H9 (cell line): Measurements from ENCODE around the gene SCAMP3. TPM values are rescaled to one million over a fixed set of nuclear protein-coding genes. Genes with fewer than 3 reads are reported as not detected.

Source experiments
- DNase-seq: peaks from one replicate; pipeline ENCODE4 v3.0.0-alpha.2; 2017
- H2AFZ ChIP-seq: one replicate; pipeline ENCODE4 v1.6.1; 2013; ENCODE audit warnings: mild to moderate bottlenecking, low read length, control low read depth, moderate library complexity
- H2AK5ac ChIP-seq: 2 replicates; pipeline ENCODE4 v1.6.1; 2013; ENCODE audit warnings: low read length, control low read depth, mixed read lengths; ENCODE audit not compliant: insufficient read length
- H2BK120ac ChIP-seq: one replicate; pipeline ENCODE4 v1.6.1; 2013; ENCODE audit warnings: low read depth, mild to moderate bottlenecking, low read length, control low read depth, inconsistent platforms; ENCODE audit not compliant: poor library complexity, severe bottlenecking
- H2BK12ac ChIP-seq: 2 replicates; pipeline ENCODE4 v1.6.1; 2013; ENCODE audit warnings: low read length, control low read depth, mixed read lengths, low read depth; ENCODE audit not compliant: insufficient read length
- H2BK15ac ChIP-seq: 2 replicates; pipeline ENCODE4 v1.6.1; 2013; ENCODE audit warnings: low read depth, low read length, control low read depth
- H2BK20ac ChIP-seq: one replicate; pipeline ENCODE4 v1.6.1; 2013; ENCODE audit warnings: low read depth, mild to moderate bottlenecking, low read length, control low read depth, inconsistent platforms; ENCODE audit not compliant: poor library complexity, severe bottlenecking
- H2BK5ac ChIP-seq: 2 replicates; pipeline ENCODE4 v1.6.1; 2013; ENCODE audit warnings: low read length, control low read depth, mixed read lengths; ENCODE audit not compliant: insufficient read length
- H3K14ac ChIP-seq: 2 replicates; pipeline ENCODE4 v1.6.1; 2013; ENCODE audit warnings: low read length, control low read depth; ENCODE audit not compliant: insufficient read depth
- H3K18ac ChIP-seq: 2 replicates; pipeline ENCODE4 v1.6.1; 2013; ENCODE audit warnings: low read depth, mild to moderate bottlenecking, mixed read lengths, low read length, control low read depth; ENCODE audit not compliant: insufficient read length
- H3K23ac ChIP-seq: 2 replicates; pipeline ENCODE4 v1.6.1; 2013; ENCODE audit warnings: low read length, control low read depth, mixed read lengths, low read depth; ENCODE audit not compliant: insufficient read length
- H3K23me2 ChIP-seq: 2 replicates; pipeline ENCODE4 v1.6.1; 2013; ENCODE audit warnings: low read depth, mild to moderate bottlenecking, mixed read lengths, low read length, control low read depth; ENCODE audit not compliant: insufficient read length, poor library complexity, severe bottlenecking
- H3K27ac ChIP-seq: 2 replicates; pipeline ENCODE4 v1.5.1; 2013; ENCODE audit warnings: low read length, control low read depth, mixed read lengths, low read depth; ENCODE audit not compliant: insufficient read length
- H3K27me3 ChIP-seq: 2 replicates; pipeline ENCODE4 v1.6.1; 2013; ENCODE audit warnings: low read length, control low read depth, inconsistent platforms; ENCODE audit not compliant: insufficient read depth
- H3K4ac ChIP-seq: 2 replicates; pipeline ENCODE4 v1.6.1; 2013; ENCODE audit warnings: low read depth, mild to moderate bottlenecking, control low read depth, inconsistent platforms, low read length, moderate library complexity
- H3K4me1 ChIP-seq: 2 replicates; pipeline ENCODE4 v1.6.1; 2013; ENCODE audit warnings: low read length, control low read depth, inconsistent platforms; ENCODE audit not compliant: insufficient read depth
- H3K4me2 ChIP-seq: 2 replicates; pipeline ENCODE4 v1.6.1; 2013; ENCODE audit warnings: low read length, control low read depth, mixed read lengths; ENCODE audit not compliant: insufficient read length, insufficient read depth
- H3K56ac ChIP-seq: 2 replicates; pipeline ENCODE4 v1.6.1; 2013; ENCODE audit warnings: low read depth, mild to moderate bottlenecking, mixed read lengths, low read length, control low read depth; ENCODE audit not compliant: insufficient read length
- H3K79me1 ChIP-seq: 2 replicates; pipeline ENCODE4 v1.6.1; 2013; ENCODE audit warnings: low read depth, mild to moderate bottlenecking, moderate library complexity, low read length, control low read depth, inconsistent platforms; ENCODE audit not compliant: insufficient read depth, poor library complexity, severe bottlenecking
- H3K79me2 ChIP-seq: 2 replicates; pipeline ENCODE4 v1.6.1; 2013; ENCODE audit warnings: low read length, control low read depth, inconsistent platforms; ENCODE audit not compliant: insufficient read depth
- H3K9ac ChIP-seq: 2 replicates; pipeline ENCODE4 v1.6.1; 2013; ENCODE audit warnings: low read length, control low read depth, mixed read lengths; ENCODE audit not compliant: insufficient read length; ENCODE audit errors: extremely low read depth
- H3K9me3 ChIP-seq: one replicate; pipeline ENCODE4 v1.6.1; 2013; ENCODE audit warnings: low read depth, low read length, inconsistent platforms; ENCODE audit not compliant: control insufficient read depth
- H3T11ph ChIP-seq: one replicate; pipeline ENCODE4 v1.6.1; 2013; ENCODE audit warnings: mild to moderate bottlenecking, low read length, control low read depth, inconsistent platforms
- H4K20me1 ChIP-seq: one replicate; pipeline ENCODE4 v1.6.1; 2013; ENCODE audit not compliant: control insufficient read depth, insufficient read length, insufficient read depth
- H4K5ac ChIP-seq: 2 replicates; pipeline ENCODE4 v1.6.1; 2013; ENCODE audit warnings: low read depth, mild to moderate bottlenecking, mixed read lengths, low read length, control low read depth; ENCODE audit not compliant: insufficient read length
- H4K8ac ChIP-seq: replicated peaks from 2 replicates; pipeline ENCODE4 v1.6.1; 2013; ENCODE audit warnings: low read length, control low read depth, mixed read lengths, low read depth; ENCODE audit not compliant: insufficient read length
- H4K91ac ChIP-seq: 2 replicates; pipeline ENCODE4 v1.6.1; 2013; ENCODE audit warnings: low read depth, mild to moderate bottlenecking, moderate library complexity, mixed read lengths, low read length, control low read depth; ENCODE audit not compliant: insufficient read length
- H3K27ac Mint-ChIP-seq, 3 experiments: 2 replicates in 2 of 3; 3 replicates in 1 of 3; pipeline ENCODE4 v1.8.0; 2020 to 2021; ENCODE audit warnings: mixed read lengths in 3 of 3, mild to moderate bottlenecking in 1 of 3, moderate library complexity in 1 of 3
- H3K27me3 Mint-ChIP-seq: 2 replicates; pipeline ENCODE4 v1.8.0; 2021; ENCODE audit warnings: low read depth, mild to moderate bottlenecking, moderate library complexity, mixed read lengths
- H3K36me3 Mint-ChIP-seq, 3 experiments: 2 replicates in 2 of 3; 3 replicates in 1 of 3; pipeline ENCODE4 v1.8.0; 2020 to 2021; ENCODE audit warnings: low read depth in 3 of 3, mixed read lengths in 3 of 3; ENCODE audit not compliant: insufficient read depth in 1 of 3
- H3K4me1 Mint-ChIP-seq, 2 experiments: 2 replicates each; pipeline ENCODE4 v1.8.0; 2020; ENCODE audit warnings: mixed read lengths in 2 of 2
- H3K4me3 Mint-ChIP-seq, 2 experiments: 2 replicates in 1 of 2; 3 replicates in 1 of 2; pipeline ENCODE4 v1.8.0; 2020 to 2021; ENCODE audit warnings: mild to moderate bottlenecking in 2 of 2, mixed read lengths in 2 of 2, moderate library complexity in 1 of 2
- H3K9me3 Mint-ChIP-seq, 2 experiments: 2 replicates in 1 of 2; 3 replicates in 1 of 2; pipeline ENCODE4 v1.8.0; 2020; ENCODE audit warnings: mild to moderate bottlenecking in 2 of 2, mixed read lengths in 2 of 2, moderate library complexity in 1 of 2
- CTCF ChIP-seq: fragments of 200-600 bp; sonication (generic); conservative IDR thresholded peaks from 3 replicates; pipeline ENCODE4 v1.8.0; 2021; ENCODE audit warnings: antibody characterized with exemption, mild to moderate bottlenecking
- WGBS: extraction: QIAGEN DNeasy Blood & Tissue Kit; methylation state at CpG from one replicate; pipeline ENCODE4 v1.1.7; 2013; ENCODE audit warnings: missing lambda C conversion rate, low lambda C conversion rate, mixed read lengths; ENCODE audit not compliant: insufficient read length; ENCODE audit errors: extremely low coverage; 5-methylcytosine and 5-hydroxymethylcytosine counted together
- total RNA-seq: library from RNA; stranded (reverse); gene quantifications from 2 replicates; pipeline ENCODE4 v1.2.1, GENCODE V29; 2021

Gene SCAMP3
- total RNA-seq, 1 experiment from 2014 or later: 52.5 TPM

DNA sequence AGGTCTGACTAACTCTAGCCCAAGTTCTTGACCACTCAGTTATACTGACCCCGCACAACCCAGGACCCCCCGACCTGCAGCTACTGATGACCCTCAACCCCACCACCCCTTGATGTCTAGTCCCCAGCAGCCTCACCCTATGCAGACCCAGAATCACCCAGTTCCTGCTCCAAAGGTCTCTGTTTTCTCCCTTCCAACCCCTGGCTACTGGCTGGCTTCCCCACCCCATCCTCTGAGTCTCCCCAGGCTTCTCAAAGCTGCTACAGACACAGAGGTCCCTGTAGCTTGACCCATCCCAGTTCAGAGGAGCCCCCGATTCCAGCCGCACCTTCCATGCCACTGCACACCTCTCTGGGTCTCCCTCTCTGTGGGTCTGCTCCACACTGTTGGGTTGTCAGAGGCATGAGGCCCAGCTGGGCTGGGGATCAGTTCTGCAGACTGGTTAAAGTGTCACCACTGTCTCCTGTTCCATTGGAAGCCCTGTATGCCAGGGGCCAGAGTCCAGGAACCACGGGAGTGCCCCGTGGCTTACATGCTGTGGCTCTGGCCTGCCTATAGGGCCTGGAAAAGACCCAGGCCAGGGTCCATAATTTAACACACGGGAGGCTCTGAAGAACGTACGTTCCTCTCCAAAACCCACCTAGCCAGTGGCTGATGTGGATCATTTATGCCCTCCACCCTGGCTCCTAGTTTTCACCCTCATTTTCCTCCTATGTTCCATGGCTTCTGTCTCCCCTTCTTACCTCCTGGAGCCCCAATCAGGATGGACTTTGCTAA, 38.6 kb upstream of the SCAMP3 start:
- H3K14ac ChIP-seq: no peak overlapping the region
- H3K27ac ChIP-seq: no peak overlapping the region
- no peak overlapping the region for H2BK5ac ChIP-seq
- H3K4ac ChIP-seq: no peak overlapping the region
- no peak overlapping the region for H2BK12ac ChIP-seq
- no peak overlapping the region for H3K18ac ChIP-seq
- H3T11ph ChIP-seq: no peak overlapping the region
- no peak overlapping the region for H3K23ac ChIP-seq
- no peak overlapping the region for H3K56ac ChIP-seq
- H2AFZ ChIP-seq: no peak overlapping the region
- H2BK120ac ChIP-seq: no peak overlapping the region
- no peak overlapping the region for H2BK20ac ChIP-seq
- no peak overlapping the region for H2AK5ac ChIP-seq
- no peaks in the 10 kb centered on the region for H3K79me1 ChIP-seq
- no peak overlapping the region for H4K91ac ChIP-seq
- no peak overlapping the region for H3K4me2 ChIP-seq
- no peaks in the 10 kb centered on the region for H3K9me3 ChIP-seq
- H3K79me2 ChIP-seq: no peaks in the 10 kb centered on the region
- Mint-ChIP-seq H3K9me3 (no peaks in the 10 kb centered on the region; a peak in 1 of 5 replicates), H3K4me3 (no peak overlapping the region), H3K27ac (no peak overlapping the region), H3K4me1 (peaks cover 13 to 24% of the 10 kb centered on the region in 2 experiments), H3K27me3 (peaks cover 2% of the 10 kb centered on the region), H3K36me3 (no peaks in the 10 kb centered on the region)
- no peak overlapping the region for H4K5ac ChIP-seq
- H4K8ac ChIP-seq: no peak overlapping the region
- H4K20me1 ChIP-seq: no peaks in the 10 kb centered on the region
- no peak overlapping the region for H2BK15ac ChIP-seq
- peaks cover under 1% of the 10 kb centered on the region for H3K23me2 ChIP-seq
- no peak overlapping the region for H3K9ac ChIP-seq
- no peak for TF ChIP-seq CTCF
- no CpG with 5 or more reads among the region's 9 CpGs for WGBS
- H3K27me3 ChIP-seq: no peaks in the 10 kb centered on the region
- DNase-seq: no peak
- H3K4me1 ChIP-seq: no peaks in the 10 kb centered on the region; the same call in 1 of the 2 replicates
